Measurements from ENCODE around the gene MBD1.
"Not testable (repeated sequence)": the region's sequence is repeated elsewhere in the genome, so short reads cannot be mapped to it uniquely, and the experiment has no call there.

Gene MBD1, protein sequence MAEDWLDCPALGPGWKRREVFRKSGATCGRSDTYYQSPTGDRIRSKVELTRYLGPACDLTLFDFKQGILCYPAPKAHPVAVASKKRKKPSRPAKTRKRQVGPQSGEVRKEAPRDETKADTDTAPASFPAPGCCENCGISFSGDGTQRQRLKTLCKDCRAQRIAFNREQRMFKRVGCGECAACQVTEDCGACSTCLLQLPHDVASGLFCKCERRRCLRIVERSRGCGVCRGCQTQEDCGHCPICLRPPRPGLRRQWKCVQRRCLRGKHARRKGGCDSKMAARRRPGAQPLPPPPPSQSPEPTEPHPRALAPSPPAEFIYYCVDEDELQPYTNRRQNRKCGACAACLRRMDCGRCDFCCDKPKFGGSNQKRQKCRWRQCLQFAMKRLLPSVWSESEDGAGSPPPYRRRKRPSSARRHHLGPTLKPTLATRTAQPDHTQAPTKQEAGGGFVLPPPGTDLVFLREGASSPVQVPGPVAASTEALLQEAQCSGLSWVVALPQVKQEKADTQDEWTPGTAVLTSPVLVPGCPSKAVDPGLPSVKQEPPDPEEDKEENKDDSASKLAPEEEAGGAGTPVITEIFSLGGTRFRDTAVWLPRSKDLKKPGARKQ

GRCh38 chr18:50281295-50281971 is at the start of gene MBD1:
TSS of gene MBD1 (minus strand) at chr18:50281523. CDS start at chr18:50279992, 1,531 bp downstream.
- peak; percentile 96 for DNase-seq

DNA sequence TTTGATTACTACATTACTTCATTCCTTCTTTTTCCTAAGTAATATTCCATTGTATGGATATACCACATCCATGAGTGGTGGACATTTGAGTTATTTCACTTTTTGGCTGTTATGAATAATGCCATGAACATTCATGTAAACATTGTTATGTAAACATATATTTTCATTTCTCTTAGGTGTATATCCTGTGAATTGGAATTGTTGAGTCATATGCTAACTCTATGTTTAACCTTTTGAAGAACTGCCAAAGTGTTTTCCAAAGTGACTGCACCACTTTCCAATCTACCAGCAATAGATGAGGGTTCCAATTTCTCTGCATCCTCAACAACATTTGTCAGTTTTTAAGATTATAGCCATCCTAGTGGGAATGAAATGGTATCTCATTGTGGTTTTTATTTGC is 48.9 kb upstream of the MBD1 start:
- no peak for DNase-seq

GRCh38 chr18:50327983-50328382 is 46.7 kb upstream of the MBD1 start:
- DNase-seq = no peak

GRCh38 chr18:50320719-50321118 is 39.4 kb upstream of the MBD1 start:
- no peak for DNase-seq

GRCh38 chr18:50315100-50315871 is 34.0 kb upstream of the MBD1 start:
- no peak for DNase-seq

GRCh38 chr18:50313873-50314460 is 32.6 kb upstream of the MBD1 start:
- no peak for DNase-seq

DNA sequence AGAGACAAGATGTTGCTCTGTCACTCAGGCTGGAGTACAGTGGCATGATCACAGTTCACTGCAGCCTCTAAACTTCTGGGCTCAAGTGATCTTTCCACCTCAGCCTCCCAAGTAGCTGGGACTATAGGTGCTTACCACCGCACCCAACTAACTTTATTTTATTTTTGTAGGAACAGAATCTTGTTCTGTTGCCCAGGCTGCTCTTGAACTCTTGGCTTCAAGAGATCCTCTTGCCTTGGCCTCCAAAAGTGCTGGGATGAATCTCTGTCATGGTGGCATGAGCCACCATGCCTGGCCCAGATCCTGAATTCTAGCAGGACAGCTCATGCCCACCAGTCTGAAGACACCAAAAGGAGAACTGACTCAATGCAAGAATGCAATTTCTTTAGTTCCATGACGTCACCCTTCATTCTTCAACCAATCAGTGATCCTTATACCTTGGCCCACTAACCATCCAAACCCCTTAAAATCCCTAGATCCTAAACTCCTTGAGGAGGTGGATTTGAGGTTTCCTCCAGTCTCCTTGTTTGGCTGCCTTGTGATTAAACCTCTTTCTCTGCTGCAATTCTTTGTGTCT is 31.8 kb upstream of the MBD1 start:
- DNase-seq = no peak

DNA sequence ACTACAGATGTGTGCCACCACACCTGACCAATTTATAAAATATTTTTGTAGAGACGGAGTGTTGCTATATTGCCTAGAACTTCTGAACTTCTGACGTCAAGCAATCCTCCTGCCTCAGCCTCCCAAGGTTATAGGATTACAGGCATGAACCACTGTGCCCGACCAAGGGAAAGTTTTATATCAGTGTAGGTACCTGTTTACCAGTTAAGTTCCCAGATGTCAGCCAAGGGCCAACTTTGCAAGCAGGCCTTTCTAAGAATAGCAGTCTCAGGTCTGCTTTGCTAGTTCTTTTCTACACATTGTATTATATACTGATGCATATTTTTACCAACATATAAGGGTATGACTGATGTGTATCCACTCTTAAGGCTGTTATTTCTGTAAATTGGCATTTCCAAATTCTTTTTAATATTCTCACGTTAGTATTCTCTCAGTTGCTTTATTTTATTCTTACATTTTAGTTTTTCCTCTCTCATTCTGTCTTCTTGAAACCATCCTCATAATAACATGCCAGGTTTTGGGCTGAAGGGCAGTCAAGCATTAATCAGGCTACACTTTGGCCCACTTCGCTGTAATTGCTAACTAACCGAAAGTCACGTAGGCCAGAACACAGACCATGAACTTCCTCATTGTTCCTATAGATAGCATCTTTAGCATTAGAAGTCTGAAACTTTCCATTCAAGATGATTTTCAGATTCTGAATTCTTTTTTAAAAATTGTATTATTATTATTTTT is 31.1 kb upstream of the MBD1 start:
- DNase-seq = no peak

GRCh38 chr18:50311650-50312049 is 30.3 kb upstream of the MBD1 start:
- DNase-seq = no peak

DNA sequence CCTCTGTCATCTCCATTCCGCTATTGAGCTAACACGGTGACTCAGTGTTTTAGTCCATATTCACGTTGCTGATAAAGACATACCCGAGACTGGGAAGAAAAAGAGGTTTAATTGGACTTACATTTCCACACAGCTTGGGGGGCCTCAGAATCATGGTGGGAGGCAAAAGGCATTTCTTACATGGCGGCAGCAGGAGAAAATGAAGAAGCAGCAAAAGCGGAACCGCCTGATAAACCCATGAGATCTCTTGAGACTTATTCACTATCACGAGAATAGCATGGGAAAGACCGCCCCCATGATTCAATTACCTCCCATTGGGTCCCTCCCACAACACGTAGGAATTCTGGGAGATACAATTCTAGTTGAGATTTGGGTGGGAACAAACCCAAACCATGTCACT is 28.8 kb upstream of the MBD1 start:
- no peak for DNase-seq

DNA sequence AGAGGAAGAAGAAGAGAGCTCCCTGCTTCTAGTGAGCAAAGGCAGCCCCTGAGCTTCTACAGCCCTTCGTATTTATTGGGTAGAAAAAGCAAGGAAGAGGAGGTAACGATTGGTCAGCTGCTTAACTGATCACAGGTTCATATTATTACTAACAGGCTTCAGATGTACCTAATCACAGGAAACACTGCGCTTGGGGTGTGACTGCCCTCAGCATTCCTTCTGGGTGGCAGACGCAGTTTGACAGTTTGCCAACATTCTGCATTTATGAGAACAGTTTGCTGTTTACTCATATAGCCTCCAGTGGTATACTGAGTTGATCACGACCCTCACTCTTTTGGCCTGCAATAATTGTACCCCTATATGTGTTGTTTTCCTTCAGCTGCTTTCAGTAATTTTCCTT is 27.5 kb upstream of the MBD1 start:
- DNase-seq = not testable (repeated sequence)

- DNase-seq = peak; percentile 91
These were observed 26.6 kb upstream of the MBD1 start for GRCh38 chr18:50307738-50308470.

DNA sequence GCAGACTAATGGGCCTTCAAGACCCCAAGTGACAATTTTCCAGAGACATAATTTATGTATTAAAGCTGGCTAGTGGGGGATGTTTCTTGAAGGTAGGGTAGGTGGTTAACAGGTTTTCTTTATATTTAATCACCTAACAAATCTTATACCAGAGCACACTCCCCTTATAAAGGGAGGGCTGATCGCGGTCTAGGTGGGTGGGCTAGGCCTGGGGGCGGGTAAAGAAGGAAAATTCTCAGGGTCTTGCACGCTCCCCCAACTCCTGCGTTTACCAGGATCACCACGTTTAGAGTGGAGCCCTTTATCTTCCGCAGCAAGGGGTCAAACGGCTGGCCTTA is 26.0 kb upstream of the MBD1 start:
- DNase-seq = no peak

DNA sequence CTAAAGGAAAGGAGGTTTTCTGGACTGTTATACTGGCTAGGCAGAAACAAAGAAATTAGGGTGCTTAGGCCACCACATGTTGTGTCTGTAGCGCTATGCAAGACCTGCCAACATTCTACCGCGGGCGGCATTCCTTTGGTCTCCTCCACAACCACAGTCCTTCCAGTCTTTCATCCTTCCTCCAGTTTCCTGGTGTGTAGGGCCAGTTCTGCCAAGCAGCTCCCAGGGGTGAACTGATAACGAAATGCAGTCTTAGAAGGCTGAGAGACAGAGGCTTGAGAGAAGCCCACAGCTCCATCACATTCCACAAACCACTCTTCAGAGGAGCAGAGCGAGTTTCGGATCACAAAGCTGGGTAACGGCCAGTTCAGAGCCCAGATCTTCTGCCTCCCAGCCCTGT is 25.6 kb upstream of the MBD1 start:
- DNase-seq = no peak

- no peak for DNase-seq
These were observed 19.8 kb upstream of the MBD1 start for GRCh38 chr18:50301074-50301473.

DNA sequence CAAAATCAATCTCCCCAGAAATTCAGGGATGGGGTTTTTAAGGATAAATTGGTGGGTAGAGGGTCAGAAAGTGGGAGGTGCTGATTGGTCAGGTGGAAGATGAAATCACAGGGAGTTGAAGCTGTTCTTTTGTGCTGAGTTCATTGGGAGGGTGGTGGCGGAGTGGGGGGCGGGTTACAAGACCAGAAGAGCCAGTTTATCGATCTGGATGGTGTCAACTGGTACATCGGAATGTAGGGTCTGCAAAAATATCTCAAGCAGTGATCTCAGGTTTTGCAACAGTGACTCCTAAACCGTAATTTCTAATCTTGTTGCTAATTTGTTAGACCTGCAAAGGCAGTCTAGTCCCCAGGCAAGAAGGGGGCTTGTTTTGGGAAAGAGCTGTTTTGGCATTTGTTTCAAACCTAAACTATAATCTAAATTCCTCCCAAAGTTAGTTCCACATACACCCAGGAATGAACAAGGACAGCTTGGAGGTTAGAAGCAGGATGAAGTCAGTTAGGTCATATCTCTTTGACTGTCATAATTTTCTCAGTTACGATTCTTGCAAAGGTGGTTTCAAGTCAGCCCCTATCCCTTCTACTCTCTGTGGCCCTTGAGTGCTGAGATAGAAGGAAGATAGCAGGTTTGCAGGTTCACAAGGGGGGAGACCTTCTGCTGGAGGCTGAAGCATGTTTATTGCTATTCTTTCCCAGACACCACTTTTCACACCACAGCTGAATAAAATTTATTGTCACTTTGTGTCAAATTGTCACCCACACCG is 18.5 kb upstream of the MBD1 start:
- DNase-seq = no peak

GRCh38 chr18:50298443-50299284 is 17.3 kb upstream of the MBD1 start:
- no peak for DNase-seq

GRCh38 chr18:50297621-50298442 is 16.5 kb upstream of the MBD1 start:
- DNase-seq = peak; percentile 73
